ENCODE results near the gene ADCY10.

Gene ADCY10

DNA sequence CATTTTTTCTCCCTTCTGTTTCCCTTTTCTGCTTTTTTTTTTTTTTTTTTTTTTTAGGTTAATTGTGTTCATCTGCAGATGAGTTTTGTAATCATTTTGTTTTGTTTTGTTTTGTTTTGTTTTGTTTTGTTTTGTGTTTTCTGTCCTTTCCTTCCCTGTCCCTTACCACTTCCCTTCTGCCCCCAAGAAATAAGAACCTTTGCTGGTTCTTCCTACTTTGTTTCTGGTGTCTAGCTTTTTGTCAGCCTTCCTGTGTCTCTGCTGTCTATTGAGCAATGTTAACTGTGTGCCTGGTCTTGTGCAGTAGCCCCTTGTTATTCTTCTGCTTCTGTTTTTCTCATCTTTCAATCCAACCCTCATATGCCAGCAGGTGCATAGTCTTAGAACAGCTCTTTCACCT lies 146.2 kb downstream of the ADCY10 start:
- DNase-seq, result no peak
- in situ Hi-C loops (cut with MboI; ENCODE audit: low pct_unique_long_range_greater_than_20kb, low sequenced_read_pairs), result no loop called here

GRCh38 chr1:167766538-167766937 lies 147.4 kb downstream of the ADCY10 start:
- DNase-seq, result no peak
- in situ Hi-C loops (cut with MboI; ENCODE audit: low pct_unique_long_range_greater_than_20kb, low sequenced_read_pairs), result no loop called here

- in situ Hi-C loops (cut with MboI; ENCODE audit: low pct_unique_long_range_greater_than_20kb, low sequenced_read_pairs), result no loop called here
- no peak for DNase-seq
These were observed 148.4 kb downstream of the ADCY10 start for GRCh38 chr1:167765496-167765895.

- no peak for DNase-seq
- in situ Hi-C loops (cut with MboI; ENCODE audit: low pct_unique_long_range_greater_than_20kb, low sequenced_read_pairs), result no loop called here
These were observed 149.2 kb downstream of the ADCY10 start for GRCh38 chr1:167764458-167765330.

GRCh38 chr1:167763525-167764220 lies 150.3 kb downstream of the ADCY10 start:
- in situ Hi-C loops (cut with MboI; ENCODE audit: low pct_unique_long_range_greater_than_20kb, low sequenced_read_pairs), result no loop called here
- DNase-seq, result no peak

DNA sequence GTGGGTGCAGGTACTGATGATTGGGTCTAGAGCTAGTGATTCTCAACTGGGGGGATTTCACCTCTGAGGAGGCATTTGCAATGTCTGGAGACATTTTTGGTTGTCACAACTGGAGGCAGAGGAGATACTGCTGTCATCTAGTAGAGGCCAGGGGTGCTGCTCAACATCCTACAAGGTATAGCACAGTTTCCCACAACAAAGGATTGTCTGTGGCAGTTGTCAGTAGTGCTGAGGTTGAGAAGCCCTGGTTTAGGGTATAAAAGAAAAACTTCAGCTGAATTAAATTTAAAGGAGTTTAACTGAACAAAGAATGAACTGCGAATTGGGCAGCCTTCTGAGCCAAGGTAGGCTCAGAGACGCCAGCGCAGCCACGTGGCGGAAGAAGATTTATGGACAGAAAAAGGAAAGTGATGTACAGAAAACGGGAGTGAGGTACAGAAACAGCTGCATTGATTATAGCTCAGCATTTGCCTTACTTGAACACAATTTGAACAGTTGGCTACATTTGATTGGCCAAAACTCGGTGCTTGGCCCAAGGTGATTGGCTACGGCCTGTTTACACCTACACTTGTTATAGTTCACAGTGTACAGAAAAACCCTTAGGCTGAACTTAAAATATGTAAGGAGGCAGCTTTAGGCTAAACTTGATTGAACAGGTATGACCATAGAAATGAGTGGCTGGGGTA lies 151.7 kb downstream of the ADCY10 start:
- in situ Hi-C loops (cut with MboI; ENCODE audit: low pct_unique_long_range_greater_than_20kb, low sequenced_read_pairs), result no loop called here
- no peak for DNase-seq

GRCh38 chr1:167761400-167761799 lies 152.5 kb downstream of the ADCY10 start:
- DNase-seq, result peak; percentile 68
- in situ Hi-C loops (cut with MboI; ENCODE audit: low pct_unique_long_range_greater_than_20kb, low sequenced_read_pairs), result no loop called here
